WTC11 (cell line): Measurements from ENCODE around the gene MTSS2. TPM values are rescaled to one million over a fixed set of nuclear protein-coding genes. Genes with fewer than 3 reads are reported as not detected.

Experiments
- ATAC-seq: fragments of 200-7000 bp; cut with Tn5 transposase; 2 replicates; pipeline ENCODE4 v1.10.0; 2021; ENCODE audit warnings: mild to moderate bottlenecking, moderate library complexity
- CTCF ChIA-PET: fragments of 300-600 bp; sonication (Branson Sonifier 250); formaldehyde crosslinking; loops from one replicate; lab custom pipeline; 2021; ENCODE audit warnings: antibody characterized with exemption; lab: Charles Lee
- POLR2A ChIA-PET: fragments of 350-600 bp; sonication (Branson Sonifier 250); formaldehyde crosslinking; loops from one replicate; lab custom pipeline; 2021; ENCODE audit warnings: antibody characterized with exemption; lab: Charles Lee
- DNase-seq: peaks from one replicate; pipeline ENCODE4 v3.0.0; 2021; ENCODE audit warnings: low spot score
- H3K27ac Mint-ChIP-seq: 2 replicates; pipeline ENCODE4 v1.8.0; 2021; ENCODE audit warnings: mixed read lengths
- H3K27me3 Mint-ChIP-seq: 2 replicates; pipeline ENCODE4 v1.8.0; 2021; ENCODE audit warnings: low read depth, mild to moderate bottlenecking, moderate library complexity, mixed read lengths
- H3K36me3 Mint-ChIP-seq: 2 replicates; pipeline ENCODE4 v1.8.0; 2021; ENCODE audit warnings: mixed read lengths
- H3K4me1 Mint-ChIP-seq: 2 replicates; pipeline ENCODE4 v1.8.0; 2022; ENCODE audit warnings: mixed read lengths
- H3K4me3 Mint-ChIP-seq: 2 replicates; pipeline ENCODE4 v1.8.0; 2021; ENCODE audit warnings: mild to moderate bottlenecking, moderate library complexity, mixed read lengths
- H3K9me3 Mint-ChIP-seq: 2 replicates; pipeline ENCODE4 v1.8.0; 2021; ENCODE audit warnings: mixed read lengths
- CBFB ChIP-seq: sonication (generic); formaldehyde crosslinking; IDR thresholded peaks from 2 replicates; pipeline ENCODE4 v1.8.1; 2022; ENCODE audit warnings: mild to moderate bottlenecking, low read depth, missing genetic modification reagents
- CREB1 ChIP-seq: sonication (generic); formaldehyde crosslinking; IDR thresholded peaks from 2 replicates; pipeline ENCODE4 v1.8.0; 2023; ENCODE audit warnings: mild to moderate bottlenecking, missing genetic modification reagents
- CREM ChIP-seq: sonication (generic); formaldehyde crosslinking; IDR thresholded peaks from 2 replicates; pipeline ENCODE4 v1.8.1; 2022; ENCODE audit warnings: mild to moderate bottlenecking, missing genetic modification reagents, moderate library complexity
- CTCF ChIP-seq: fragments of 200-600 bp; IDR thresholded peaks from 2 replicates; pipeline ENCODE4 v1.8.0; 2022; ENCODE audit warnings: antibody characterized with exemption
- E2F1 ChIP-seq: sonication (generic); formaldehyde crosslinking; IDR thresholded peaks from 2 replicates; pipeline ENCODE4 v1.8.0; 2022; ENCODE audit warnings: mild to moderate bottlenecking, missing genetic modification reagents
- ELF4 ChIP-seq: sonication (generic); formaldehyde crosslinking; IDR thresholded peaks from 2 replicates; pipeline ENCODE4 v1.8.1; 2022; ENCODE audit warnings: low read depth, mild to moderate bottlenecking, moderate library complexity, missing genetic modification reagents
- FOXK1 ChIP-seq: sonication (generic); formaldehyde crosslinking; IDR thresholded peaks from 2 replicates; pipeline ENCODE4 v1.8.0; 2022; ENCODE audit warnings: mild to moderate bottlenecking, moderate library complexity, missing genetic modification reagents
- GTF2I ChIP-seq: fragments of 250-450 bp; sonication (Bioruptor Pico); conservative IDR thresholded peaks from 2 replicates; pipeline ENCODE4 v1.4.0; 2021; ENCODE audit warnings: mild to moderate bottlenecking
- KAT7 ChIP-seq: sonication (generic); formaldehyde crosslinking; IDR thresholded peaks from 2 replicates; pipeline ENCODE4 v1.8.1; 2023; ENCODE audit warnings: missing genetic modification reagents, mild to moderate bottlenecking, borderline replicate concordance
- MLX ChIP-seq: sonication (generic); formaldehyde crosslinking; IDR thresholded peaks from 2 replicates; pipeline ENCODE4 v1.8.1; 2023; ENCODE audit warnings: mild to moderate bottlenecking, missing genetic modification reagents, moderate library complexity
- NFYB ChIP-seq: sonication (generic); formaldehyde crosslinking; conservative IDR thresholded peaks from 2 replicates; pipeline ENCODE4 v1.8.0; 2022; ENCODE audit warnings: low read depth, missing genetic modification reagents
- NR2C2 ChIP-seq: sonication (generic); formaldehyde crosslinking; IDR thresholded peaks from 2 replicates; pipeline ENCODE4 v1.8.0; 2022; ENCODE audit warnings: mild to moderate bottlenecking, missing genetic modification reagents
- SMAD3 ChIP-seq: sonication (generic); formaldehyde crosslinking; IDR thresholded peaks from 2 replicates; pipeline ENCODE4 v1.8.0; 2022; ENCODE audit warnings: missing genetic modification reagents, mild to moderate bottlenecking, borderline replicate concordance
- SOX15 ChIP-seq: fragments of 250-450 bp; sonication (Bioruptor Pico); IDR thresholded peaks from 2 replicates; pipeline ENCODE4 v1.9.0; 2021; ENCODE audit warnings: mild to moderate bottlenecking
- TEAD1 ChIP-seq: sonication (generic); formaldehyde crosslinking; IDR thresholded peaks from 2 replicates; pipeline ENCODE4 v1.8.0; 2022; ENCODE audit warnings: mild to moderate bottlenecking, missing genetic modification reagents
- USF1 ChIP-seq: sonication (generic); formaldehyde crosslinking; IDR thresholded peaks from 2 replicates; pipeline ENCODE4 v1.8.0; 2022; ENCODE audit warnings: mild to moderate bottlenecking, missing genetic modification reagents
- ZBTB43 ChIP-seq: sonication (generic); formaldehyde crosslinking; IDR thresholded peaks from 2 replicates; pipeline ENCODE4 v1.8.1; 2023; ENCODE audit warnings: mild to moderate bottlenecking, missing genetic modification reagents
- ZMAT4 ChIP-seq: fragments of 250-450 bp; sonication (Bioruptor Pico); IDR thresholded peaks from 2 replicates; pipeline ENCODE4 v1.9.0; 2021; ENCODE audit warnings: mild to moderate bottlenecking
- ZNF232 ChIP-seq: sonication (generic); formaldehyde crosslinking; IDR thresholded peaks from 2 replicates; pipeline ENCODE4 v1.8.0; 2022; ENCODE audit warnings: mild to moderate bottlenecking, missing genetic modification reagents
- ZNF317 ChIP-seq: sonication (generic); formaldehyde crosslinking; IDR thresholded peaks from 2 replicates; pipeline ENCODE4 v1.8.1; 2023; ENCODE audit warnings: low read depth, mild to moderate bottlenecking, moderate library complexity, missing genetic modification reagents, borderline replicate concordance
- ZNF416 ChIP-seq: fragments of 250-450 bp; sonication (Bioruptor Pico); IDR thresholded peaks from 2 replicates; pipeline ENCODE4 v1.9.0; 2021; ENCODE audit warnings: mild to moderate bottlenecking, inconsistent platforms
- ZNF671 ChIP-seq: fragments of 250-450 bp; sonication (Bioruptor Pico); IDR thresholded peaks from 2 replicates; pipeline ENCODE4 v1.8.0; 2021; ENCODE audit warnings: mild to moderate bottlenecking
- total RNA-seq: library from RNA; stranded (reverse); gene quantifications from 3 replicates; pipeline ENCODE4 v1.2.3, GENCODE V29; 2021

The MTSS2 gene
- total RNA-seq, 1 experiment from 2014 or later = 28.3 TPM

GRCh38 chr16:70708366-70709246, 22.8 kb upstream of the MTSS2 start:
- no peak overlapping the region for H3K4me3 Mint-ChIP-seq
- H3K27ac Mint-ChIP-seq = 0 out of 2 replicates have a peak overlapping the region, but pooled peaks have one; percentile 22
- ATAC-seq (no peak), DNase-seq (no peak)
- no peaks in the 10 kb centered on the region for H3K36me3 Mint-ChIP-seq
- POLR2A ChIA-PET = no interaction called here
- H3K27me3 Mint-ChIP-seq = no peaks in the 10 kb centered on the region
- no peak for TF ChIP-seq ZNF317 (CRISPR knock-in tag)
- CTCF ChIA-PET = interaction anchor here (1.3 to 3.1 kb wide), 2 partner anchors 29 to 62 kb away, joined by 3 to 10 read pairs; no protein-coding TSS in a partner anchor
- no peaks in the 10 kb centered on the region for H3K9me3 Mint-ChIP-seq
- H3K4me1 Mint-ChIP-seq = peaks cover 42% of the 10 kb centered on the region

GRCh38 chr16:70706948-70707465, 21.2 kb upstream of the MTSS2 start:
- no peak for DNase-seq
- ATAC-seq = no peak
- Mint-ChIP-seq H3K4me3 (no peak overlapping the region), H3K27me3 (no peaks in the 10 kb centered on the region), H3K27ac (peak overlapping the region; percentile 63; the same call in 1 of the 2 replicates), H3K9me3 (no peaks in the 10 kb centered on the region), H3K36me3 (no peaks in the 10 kb centered on the region), H3K4me1 (peaks cover 32% of the 10 kb centered on the region)
- POLR2A ChIA-PET = no interaction called here
- CTCF ChIA-PET = interaction anchor here (1.9 kb wide), 1 partner anchor 31 kb away, joined by 7 read pairs; no protein-coding TSS in a partner anchor
- TF ChIP-seq NR2C2 (CRISPR knock-in tag) (no peak), ELF4 (CRISPR knock-in tag) (no peak), FOXK1 (CRISPR knock-in tag) (no peak), NFYB (CRISPR knock-in tag) (no peak), USF1 (CRISPR knock-in tag) (no peak), CREB1 (CRISPR knock-in tag) (no peak), ZNF416 (CRISPR knock-in tag) (no peak)

- Mint-ChIP-seq H3K4me1 (peaks cover 25% of the 10 kb centered on the region), H3K27ac (no peak overlapping the region), H3K9me3 (no peaks in the 10 kb centered on the region), H3K36me3 (no peaks in the 10 kb centered on the region), H3K4me3 (no peak overlapping the region), H3K27me3 (no peaks in the 10 kb centered on the region)
- no peak for ATAC-seq
- ChIA-PET POLR2A (no interaction called here), CTCF (interaction anchor here (1.0 to 1.3 kb wide), 3 partner anchors 26 to 66 kb away, joined by 3 to 4 read pairs (median 4); no protein-coding TSS in a partner anchor)
- no peak for DNase-seq
- TF ChIP-seq E2F1 (CRISPR knock-in tag) = no peak
- TF ChIP-seq ELF4 (CRISPR knock-in tag) = no peak
- TF ChIP-seq ZMAT4 (CRISPR knock-in tag) = no peak
- TF ChIP-seq GTF2I (CRISPR knock-in tag) = no peak
- no peak for TF ChIP-seq SOX15 (CRISPR knock-in tag)
- TF ChIP-seq CBFB (CRISPR knock-in tag) = no peak
- no peak for TF ChIP-seq NFYB (CRISPR knock-in tag)
- TF ChIP-seq ZNF232 (CRISPR knock-in tag) = no peak
- TF ChIP-seq MLX (CRISPR knock-in tag) = no peak
- TF ChIP-seq CREM (CRISPR knock-in tag) = no peak
- TF ChIP-seq ZBTB43 (CRISPR knock-in tag) = no peak
- TF ChIP-seq CTCF = no peak
- TF ChIP-seq TEAD1 (CRISPR knock-in tag) = no peak
- no peak for TF ChIP-seq SMAD3 (CRISPR knock-in tag)
- TF ChIP-seq KAT7 = no peak
- TF ChIP-seq ZNF671 = no peak
Measured at GRCh38 chr16:70705056-70705455, 19.2 kb upstream of the MTSS2 start.
